Measurements from ENCODE around the gene KCNH2.

The KCNH2 gene

GRCh38 chr7:150934045-150934766 lies 43.9 kb downstream of the KCNH2 start:
- Histone ChIP-seq H3K9me3 (ENCODE audit: control insufficient read depth in 1 of 2, low read length in 2 of 2) (no peaks in the 10 kb centered on the region), H3K27ac (ENCODE audit: low read length) (no peak overlapping the region), H3K4me3 (ENCODE audit: low read depth in 1 of 2, low read length in 2 of 2) (no peak overlapping the region), H3K4me1 (ENCODE audit: control insufficient read depth in 1 of 2, insufficient read depth in 2 of 2, low read length in 2 of 2) (peaks cover 5 to 21% of the 10 kb centered on the region in 2 donors), H3K27me3 (ENCODE audit: low read depth, low read length) (peaks cover 4% of the 10 kb centered on the region), H3K36me3 (ENCODE audit: control insufficient read depth in 1 of 2, insufficient read depth in 2 of 2, low read length in 2 of 2) (no peaks in the 10 kb centered on the region)

- no peaks in the 10 kb centered on the region for H3K36me3 ChIP-seq (ENCODE audit: control insufficient read depth in 1 of 2, insufficient read depth in 2 of 2, low read length in 2 of 2)
- no peaks in the 10 kb centered on the region for H3K4me1 ChIP-seq (ENCODE audit: control insufficient read depth in 1 of 2, insufficient read depth in 2 of 2, low read length in 2 of 2)
- no peaks in the 10 kb centered on the region for H3K27me3 ChIP-seq (ENCODE audit: low read depth, low read length)
- H3K9me3 ChIP-seq (ENCODE audit: control insufficient read depth in 1 of 2, low read length in 2 of 2), result no peaks in the 10 kb centered on the region
- no peak overlapping the region for H3K27ac ChIP-seq (ENCODE audit: low read length)
- no peak overlapping the region for H3K4me3 ChIP-seq (ENCODE audit: low read depth in 1 of 2, low read length in 2 of 2)
These were observed 46.8 kb downstream of the KCNH2 start for GRCh38 chr7:150931199-150931869.

- Histone ChIP-seq H3K36me3 (ENCODE audit: control insufficient read depth in 1 of 2, insufficient read depth in 2 of 2, low read length in 2 of 2) (no peaks in the 10 kb centered on the region), H3K27me3 (ENCODE audit: low read depth, low read length) (no peaks in the 10 kb centered on the region), H3K27ac (ENCODE audit: low read length) (no peak overlapping the region), H3K4me3 (ENCODE audit: low read depth in 1 of 2, low read length in 2 of 2) (no peak overlapping the region), H3K4me1 (ENCODE audit: control insufficient read depth in 1 of 2, insufficient read depth in 2 of 2, low read length in 2 of 2) (peaks cover 0 to 3% of the 10 kb centered on the region in 2 donors), H3K9me3 (ENCODE audit: control insufficient read depth in 1 of 2, low read length in 2 of 2) (no peaks in the 10 kb centered on the region)
These were observed 49.6 kb downstream of the KCNH2 start for GRCh38 chr7:150928541-150928940.

GRCh38 chr7:150927956-150928344 lies 50.2 kb downstream of the KCNH2 start:
- Histone ChIP-seq H3K9me3 (ENCODE audit: control insufficient read depth in 1 of 2, low read length in 2 of 2) (no peaks in the 10 kb centered on the region), H3K4me1 (ENCODE audit: control insufficient read depth in 1 of 2, insufficient read depth in 2 of 2, low read length in 2 of 2) (peaks cover 0 to 9% of the 10 kb centered on the region in 2 donors), H3K4me3 (ENCODE audit: low read depth in 1 of 2, low read length in 2 of 2) (no peak overlapping the region), H3K27me3 (ENCODE audit: low read depth, low read length) (no peaks in the 10 kb centered on the region), H3K27ac (ENCODE audit: low read length) (no peak overlapping the region), H3K36me3 (ENCODE audit: control insufficient read depth in 1 of 2, insufficient read depth in 2 of 2, low read length in 2 of 2) (no peaks in the 10 kb centered on the region)

GRCh38 chr7:150927157-150927955 lies 50.8 kb downstream of the KCNH2 start:
- Histone ChIP-seq H3K27me3 (ENCODE audit: low read depth, low read length) (no peaks in the 10 kb centered on the region), H3K36me3 (ENCODE audit: control insufficient read depth in 1 of 2, insufficient read depth in 2 of 2, low read length in 2 of 2) (no peaks in the 10 kb centered on the region)

GRCh38 chr7:150926066-150926465 lies 52.1 kb downstream of the KCNH2 start:
- H3K27me3 ChIP-seq (ENCODE audit: low read depth, low read length), result no peaks in the 10 kb centered on the region
- no peak overlapping the region for H3K27ac ChIP-seq (ENCODE audit: low read length)

More at GRCh38 chr7:150927157-150927955, 50.8 kb downstream of the KCNH2 start:
- H3K27ac ChIP-seq (ENCODE audit: low read length), result no peak overlapping the region
- no peaks in the 10 kb centered on the region for H3K9me3 ChIP-seq (ENCODE audit: control insufficient read depth in 1 of 2, low read length in 2 of 2)
- peaks cover 0 to 12% of the 10 kb centered on the region in 2 donors for H3K4me1 ChIP-seq (ENCODE audit: control insufficient read depth in 1 of 2, insufficient read depth in 2 of 2, low read length in 2 of 2)
- H3K4me3 ChIP-seq (ENCODE audit: low read depth in 1 of 2, low read length in 2 of 2), result no peak overlapping the region

GRCh38 chr7:150924369-150924781 lies 53.7 kb downstream of the KCNH2 start:
- peaks cover 0 to 26% of the 10 kb centered on the region in 2 donors for H3K4me1 ChIP-seq (ENCODE audit: control insufficient read depth in 1 of 2, insufficient read depth in 2 of 2, low read length in 2 of 2)
- no peaks in the 10 kb centered on the region for H3K27me3 ChIP-seq (ENCODE audit: low read depth, low read length)
- H3K27ac ChIP-seq (ENCODE audit: low read length), result no peak overlapping the region

More at GRCh38 chr7:150926066-150926465, 52.1 kb downstream of the KCNH2 start:
- H3K36me3 ChIP-seq (ENCODE audit: control insufficient read depth in 1 of 2, insufficient read depth in 2 of 2, low read length in 2 of 2), result no peaks in the 10 kb centered on the region
- peaks cover 0 to 21% of the 10 kb centered on the region in 2 donors for H3K4me1 ChIP-seq (ENCODE audit: control insufficient read depth in 1 of 2, insufficient read depth in 2 of 2, low read length in 2 of 2)
- no peaks in the 10 kb centered on the region for H3K9me3 ChIP-seq (ENCODE audit: control insufficient read depth in 1 of 2, low read length in 2 of 2)
- no peak overlapping the region for H3K4me3 ChIP-seq (ENCODE audit: low read depth in 1 of 2, low read length in 2 of 2)

GRCh38 chr7:150923802-150924201 lies 54.3 kb downstream of the KCNH2 start:
- Histone ChIP-seq H3K4me3 (ENCODE audit: low read depth in 1 of 2, low read length in 2 of 2) (no peak overlapping the region), H3K36me3 (ENCODE audit: control insufficient read depth in 1 of 2, insufficient read depth in 2 of 2, low read length in 2 of 2) (no peaks in the 10 kb centered on the region), H3K27me3 (ENCODE audit: low read depth, low read length) (no peaks in the 10 kb centered on the region)

More at GRCh38 chr7:150924369-150924781, 53.7 kb downstream of the KCNH2 start:
- Histone ChIP-seq H3K9me3 (ENCODE audit: control insufficient read depth in 1 of 2, low read length in 2 of 2) (no peaks in the 10 kb centered on the region), H3K36me3 (ENCODE audit: control insufficient read depth in 1 of 2, insufficient read depth in 2 of 2, low read length in 2 of 2) (no peaks in the 10 kb centered on the region), H3K4me3 (ENCODE audit: low read depth in 1 of 2, low read length in 2 of 2) (no peak overlapping the region)

GRCh38 chr7:150923196-150923595 lies 54.9 kb downstream of the KCNH2 start:
- H3K4me3 ChIP-seq (ENCODE audit: low read depth in 1 of 2, low read length in 2 of 2), result no peak overlapping the region
- H3K27ac ChIP-seq (ENCODE audit: low read length), result no peak overlapping the region
- H3K9me3 ChIP-seq (ENCODE audit: control insufficient read depth in 1 of 2, low read length in 2 of 2), result no peaks in the 10 kb centered on the region
- H3K27me3 ChIP-seq (ENCODE audit: low read depth, low read length), result no peaks in the 10 kb centered on the region
- H3K4me1 ChIP-seq (ENCODE audit: control insufficient read depth in 1 of 2, insufficient read depth in 2 of 2, low read length in 2 of 2), result peaks cover 0 to 30% of the 10 kb centered on the region in 2 donors
- no peaks in the 10 kb centered on the region for H3K36me3 ChIP-seq (ENCODE audit: control insufficient read depth in 1 of 2, insufficient read depth in 2 of 2, low read length in 2 of 2)

More at GRCh38 chr7:150923802-150924201, 54.3 kb downstream of the KCNH2 start:
- H3K27ac ChIP-seq (ENCODE audit: low read length), result no peak overlapping the region
- no peaks in the 10 kb centered on the region for H3K9me3 ChIP-seq (ENCODE audit: control insufficient read depth in 1 of 2, low read length in 2 of 2)
- peaks cover 0 to 30% of the 10 kb centered on the region in 2 donors for H3K4me1 ChIP-seq (ENCODE audit: control insufficient read depth in 1 of 2, insufficient read depth in 2 of 2, low read length in 2 of 2)

- Histone ChIP-seq H3K9me3 (ENCODE audit: control insufficient read depth in 1 of 2, low read length in 2 of 2) (no peaks in the 10 kb centered on the region), H3K27me3 (ENCODE audit: low read depth, low read length) (no peaks in the 10 kb centered on the region), H3K36me3 (ENCODE audit: control insufficient read depth in 1 of 2, insufficient read depth in 2 of 2, low read length in 2 of 2) (no peaks in the 10 kb centered on the region), H3K4me1 (ENCODE audit: control insufficient read depth in 1 of 2, insufficient read depth in 2 of 2, low read length in 2 of 2) (peaks cover 0 to 35% of the 10 kb centered on the region in 2 donors), H3K27ac (ENCODE audit: low read length) (no peak overlapping the region), H3K4me3 (ENCODE audit: low read depth in 1 of 2, low read length in 2 of 2) (no peak overlapping the region)
These were observed 59.0 kb downstream of the KCNH2 start for GRCh38 chr7:150919160-150919559.

GRCh38 chr7:150918378-150918777 lies 59.7 kb downstream of the KCNH2 start:
- Histone ChIP-seq H3K9me3 (ENCODE audit: control insufficient read depth in 1 of 2, low read length in 2 of 2) (no peaks in the 10 kb centered on the region), H3K36me3 (ENCODE audit: control insufficient read depth in 1 of 2, insufficient read depth in 2 of 2, low read length in 2 of 2) (no peaks in the 10 kb centered on the region), H3K4me1 (ENCODE audit: control insufficient read depth in 1 of 2, insufficient read depth in 2 of 2, low read length in 2 of 2) (peaks cover 0 to 30% of the 10 kb centered on the region in 2 donors), H3K27me3 (ENCODE audit: low read depth, low read length) (no peaks in the 10 kb centered on the region), H3K4me3 (ENCODE audit: low read depth in 1 of 2, low read length in 2 of 2) (peak overlapping the region; percentile 13 to 31), H3K27ac (ENCODE audit: low read length) (no peak overlapping the region)
